GM12878 (cell line): Measurements from ENCODE around the gene MUC5AC.

Experiments used
- EP300 ChIP-seq, 2 experiments: fragments of 150-350 bp in 1 of 2; IDR thresholded peaks; 2 replicates each; pipeline ENCODE4 v1.6.1; 2011 to 2012; ENCODE audit warnings: low read depth in 2 of 2, low read length in 2 of 2, borderline replicate concordance in 1 of 2, improper control_type of control experiment in 1 of 2, inconsistent platforms in 1 of 2; ENCODE audit not compliant: control insufficient read depth in 1 of 2
- EZH2 ChIP-seq: IDR thresholded peaks from 2 replicates; pipeline ENCODE4 v1.6.1; 2012; ENCODE audit warnings: low read depth, mild to moderate bottlenecking, control low read depth, inconsistent platforms, low read length, borderline replicate concordance; ENCODE audit not compliant: control insufficient read depth
- KDM1A ChIP-seq: fragments of 200-600 bp; sonication (generic); IDR thresholded peaks from 2 replicates; pipeline ENCODE4 v1.6.1; 2016; ENCODE audit warnings: borderline replicate concordance
- MEF2B ChIP-seq: fragments of 450-650 bp; IDR thresholded peaks from 2 replicates; pipeline ENCODE4 v1.6.1; 2018; ENCODE audit warnings: mild to moderate bottlenecking, moderate library complexity; ENCODE audit not compliant: partially characterized antibody, poor library complexity, severe bottlenecking
- NBN ChIP-seq: fragments of 450-650 bp; IDR thresholded peaks from 2 replicates; pipeline ENCODE4 v1.6.1; 2016
- PKNOX1 ChIP-seq: fragments of 450-650 bp; IDR thresholded peaks from 2 replicates; pipeline ENCODE4 v1.6.1; 2016; ENCODE audit warnings: mild to moderate bottlenecking
- POLR2A ChIP-seq: IDR thresholded peaks from 2 replicates; pipeline ENCODE4 v1.6.1; 2011; ENCODE audit warnings: low read depth, mild to moderate bottlenecking, low read length
- POLR2AphosphoS5 ChIP-seq: IDR thresholded peaks from 2 replicates; pipeline ENCODE4 v1.6.1; 2011; ENCODE audit warnings: mild to moderate bottlenecking, low read length, inconsistent platforms
- RFX5 ChIP-seq: IDR thresholded peaks from 2 replicates; pipeline ENCODE4 v1.6.1; 2011; ENCODE audit warnings: low read depth, low read length, improper control_type of control experiment
- TF ChIP-seq, protein P1 (sequence below), 3 experiments: IDR thresholded peaks in 2 of 3; conservative IDR thresholded peaks in 1 of 3; 2 replicates each; pipeline ENCODE4 v1.5.1; 2011; ENCODE audit warnings: low read depth in 3 of 3, low read length in 3 of 3, mild to moderate bottlenecking in 3 of 3, control low read depth in 2 of 3, moderate library complexity in 2 of 3, inconsistent platforms in 1 of 3, mixed read lengths in 1 of 3; ENCODE audit not compliant: control insufficient read depth in 2 of 3, insufficient read depth in 1 of 3; ENCODE audit errors: extremely low read depth in 1 of 3
- TF ChIP-seq, protein P2 (sequence below): IDR thresholded peaks from 2 replicates; pipeline ENCODE4 v1.6.1; 2012; ENCODE audit warnings: improper control_type of control experiment, low read depth, low read length; ENCODE audit not compliant: insufficient replicate concordance

GRCh38 chr11:1163911-1164735 lies 6.4 kb downstream of the MUC5AC start:
- TF ChIP-seq EP300 (IDR thresholded peaks at IDR 0.05; ENCODE audit: borderline replicate concordance in 1 of 2, control insufficient read depth in 1 of 2, low read depth in 2 of 2, low read length in 2 of 2) (no peak), POLR2AphosphoS5 (no peak), MEF2B (no peak), KDM1A (no peak), EZH2 (no peak), POLR2A (no peak), RFX5 (no peak), NBN (no peak), PKNOX1 (no peak)
- TF ChIP-seq, protein P1, sequence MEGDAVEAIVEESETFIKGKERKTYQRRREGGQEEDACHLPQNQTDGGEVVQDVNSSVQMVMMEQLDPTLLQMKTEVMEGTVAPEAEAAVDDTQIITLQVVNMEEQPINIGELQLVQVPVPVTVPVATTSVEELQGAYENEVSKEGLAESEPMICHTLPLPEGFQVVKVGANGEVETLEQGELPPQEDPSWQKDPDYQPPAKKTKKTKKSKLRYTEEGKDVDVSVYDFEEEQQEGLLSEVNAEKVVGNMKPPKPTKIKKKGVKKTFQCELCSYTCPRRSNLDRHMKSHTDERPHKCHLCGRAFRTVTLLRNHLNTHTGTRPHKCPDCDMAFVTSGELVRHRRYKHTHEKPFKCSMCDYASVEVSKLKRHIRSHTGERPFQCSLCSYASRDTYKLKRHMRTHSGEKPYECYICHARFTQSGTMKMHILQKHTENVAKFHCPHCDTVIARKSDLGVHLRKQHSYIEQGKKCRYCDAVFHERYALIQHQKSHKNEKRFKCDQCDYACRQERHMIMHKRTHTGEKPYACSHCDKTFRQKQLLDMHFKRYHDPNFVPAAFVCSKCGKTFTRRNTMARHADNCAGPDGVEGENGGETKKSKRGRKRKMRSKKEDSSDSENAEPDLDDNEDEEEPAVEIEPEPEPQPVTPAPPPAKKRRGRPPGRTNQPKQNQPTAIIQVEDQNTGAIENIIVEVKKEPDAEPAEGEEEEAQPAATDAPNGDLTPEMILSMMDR (IDR thresholded peaks at IDR 0.05 in 2 of 3, conservative IDR thresholded peaks at IDR 0.05 in 1 of 3; ENCODE audit: control insufficient read depth in 2 of 3, extremely low read depth in 1 of 3, insufficient read depth in 1 of 3, low read depth in 3 of 3, low read length in 3 of 3), result no peak
- TF ChIP-seq, protein P2, sequence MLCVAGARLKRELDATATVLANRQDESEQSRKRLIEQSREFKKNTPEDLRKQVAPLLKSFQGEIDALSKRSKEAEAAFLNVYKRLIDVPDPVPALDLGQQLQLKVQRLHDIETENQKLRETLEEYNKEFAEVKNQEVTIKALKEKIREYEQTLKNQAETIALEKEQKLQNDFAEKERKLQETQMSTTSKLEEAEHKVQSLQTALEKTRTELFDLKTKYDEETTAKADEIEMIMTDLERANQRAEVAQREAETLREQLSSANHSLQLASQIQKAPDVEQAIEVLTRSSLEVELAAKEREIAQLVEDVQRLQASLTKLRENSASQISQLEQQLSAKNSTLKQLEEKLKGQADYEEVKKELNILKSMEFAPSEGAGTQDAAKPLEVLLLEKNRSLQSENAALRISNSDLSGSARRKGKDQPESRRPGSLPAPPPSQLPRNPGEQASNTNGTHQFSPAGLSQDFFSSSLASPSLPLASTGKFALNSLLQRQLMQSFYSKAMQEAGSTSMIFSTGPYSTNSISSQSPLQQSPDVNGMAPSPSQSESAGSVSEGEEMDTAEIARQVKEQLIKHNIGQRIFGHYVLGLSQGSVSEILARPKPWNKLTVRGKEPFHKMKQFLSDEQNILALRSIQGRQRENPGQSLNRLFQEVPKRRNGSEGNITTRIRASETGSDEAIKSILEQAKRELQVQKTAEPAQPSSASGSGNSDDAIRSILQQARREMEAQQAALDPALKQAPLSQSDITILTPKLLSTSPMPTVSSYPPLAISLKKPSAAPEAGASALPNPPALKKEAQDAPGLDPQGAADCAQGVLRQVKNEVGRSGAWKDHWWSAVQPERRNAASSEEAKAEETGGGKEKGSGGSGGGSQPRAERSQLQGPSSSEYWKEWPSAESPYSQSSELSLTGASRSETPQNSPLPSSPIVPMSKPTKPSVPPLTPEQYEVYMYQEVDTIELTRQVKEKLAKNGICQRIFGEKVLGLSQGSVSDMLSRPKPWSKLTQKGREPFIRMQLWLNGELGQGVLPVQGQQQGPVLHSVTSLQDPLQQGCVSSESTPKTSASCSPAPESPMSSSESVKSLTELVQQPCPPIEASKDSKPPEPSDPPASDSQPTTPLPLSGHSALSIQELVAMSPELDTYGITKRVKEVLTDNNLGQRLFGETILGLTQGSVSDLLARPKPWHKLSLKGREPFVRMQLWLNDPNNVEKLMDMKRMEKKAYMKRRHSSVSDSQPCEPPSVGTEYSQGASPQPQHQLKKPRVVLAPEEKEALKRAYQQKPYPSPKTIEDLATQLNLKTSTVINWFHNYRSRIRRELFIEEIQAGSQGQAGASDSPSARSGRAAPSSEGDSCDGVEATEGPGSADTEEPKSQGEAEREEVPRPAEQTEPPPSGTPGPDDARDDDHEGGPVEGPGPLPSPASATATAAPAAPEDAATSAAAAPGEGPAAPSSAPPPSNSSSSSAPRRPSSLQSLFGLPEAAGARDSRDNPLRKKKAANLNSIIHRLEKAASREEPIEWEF, result no peak
